SU-DHL-6 (cell line): ENCODE measurements around the gene POLR2C.

Experiments
- H2AFZ ChIP-seq: fragments of 200-600 bp; sonication (generic); 2 replicates; pipeline ENCODE4 v1.6.1; 2014; ENCODE audit warnings: low read depth, mild to moderate bottlenecking, moderate library complexity, mixed read lengths, antibody characterized with exemption, low read length; ENCODE audit not compliant: severe bottlenecking
- H3F3A ChIP-seq: fragments of 200-600 bp; shearing (Covaris generic); 2 replicates; pipeline ENCODE4 v1.6.0; 2016; ENCODE audit warnings: antibody characterized with exemption, mild to moderate bottlenecking; ENCODE audit not compliant: insufficient read depth
- H3K27ac ChIP-seq: fragments of 200-600 bp; sonication (generic); 2 replicates; pipeline ENCODE4 v1.5.1; 2016; ENCODE audit warnings: low read depth, mild to moderate bottlenecking, low read length, moderate library complexity, mixed read lengths
- H3K27me3 ChIP-seq: fragments of 200-600 bp; sonication (generic), shearing (Covaris generic); 2 replicates; pipeline ENCODE4 v1.6.0; 2014; ENCODE audit warnings: mild to moderate bottlenecking, low read length
- H3K36me3 ChIP-seq: fragments of 200-600 bp; sonication (generic); 2 replicates; pipeline ENCODE4 v1.6.1; 2014; ENCODE audit warnings: mild to moderate bottlenecking, low read length, mixed read lengths
- H3K4me2 ChIP-seq: fragments of 300-600, 200-600 bp; shearing (Covaris generic), sonication (generic); 2 replicates; pipeline ENCODE4 v1.6.0; 2014; ENCODE audit warnings: low read length, low read depth, mild to moderate bottlenecking; ENCODE audit not compliant: poor library complexity, severe bottlenecking
- H3K4me3 ChIP-seq: fragments of 200-600 bp; sonication (generic); 2 replicates; pipeline ENCODE4 v1.5.1; 2014; ENCODE audit warnings: antibody characterized with exemption, low read length, mild to moderate bottlenecking, mixed read lengths; ENCODE audit not compliant: insufficient read depth, poor library complexity, severe bottlenecking
- H3K79me2 ChIP-seq: fragments of 200-600 bp; sonication (generic); 2 replicates; pipeline ENCODE4 v1.6.1; 2014; ENCODE audit warnings: mild to moderate bottlenecking, low read length, moderate library complexity; ENCODE audit not compliant: insufficient read depth
- H3K9ac ChIP-seq: fragments of 200-600 bp; sonication (generic); 2 replicates; pipeline ENCODE4 v1.7.0; 2014; ENCODE audit warnings: mild to moderate bottlenecking, low read length
- H3K9me2 ChIP-seq: fragments of 200-600 bp; sonication (generic); replicated peaks from 2 replicates; pipeline ENCODE4 v1.6.1; 2014; ENCODE audit warnings: low read length; ENCODE audit not compliant: insufficient read depth
- H3K9me3 ChIP-seq: fragments of 200-600 bp; sonication (generic); 2 replicates; pipeline ENCODE4 v1.6.1; 2014; ENCODE audit warnings: low read length, mixed read lengths; ENCODE audit not compliant: insufficient read depth
- H4K20me1 ChIP-seq: fragments of 200-600 bp; sonication (generic); 2 replicates; pipeline ENCODE4 v1.6.1; 2014; ENCODE audit warnings: low read depth, mild to moderate bottlenecking, antibody characterized with exemption, low read length, moderate library complexity, mixed read lengths
- CTCF ChIP-seq: fragments of 200-600 bp; sonication (generic); IDR thresholded peaks from one replicate; pipeline ENCODE4 v1.5.1; 2017; ENCODE audit warnings: antibody characterized with exemption, mild to moderate bottlenecking, low read length, moderate library complexity; ENCODE audit not compliant: insufficient read depth, poor library complexity, severe bottlenecking
- EZH2phosphoT487 ChIP-seq: fragments of 200-600 bp; sonication (generic), shearing (Covaris generic); conservative IDR thresholded peaks from 2 replicates; pipeline ENCODE4 v1.6.1; 2018; ENCODE audit warnings: mild to moderate bottlenecking, antibody characterized with exemption, low read length, moderate library complexity, mixed read lengths

The POLR2C gene

GRCh38 chr16:57500578-57501111, 38.2 kb downstream of the POLR2C start:
- H4K20me1 ChIP-seq: no peaks in the 10 kb centered on the region
- H3K27me3 ChIP-seq: no peaks in the 10 kb centered on the region
- no peak overlapping the region for H2AFZ ChIP-seq
- TF ChIP-seq CTCF (no peak), EZH2phosphoT487 (no peak)
- H3K27ac ChIP-seq: no peak overlapping the region
- H3K36me3 ChIP-seq: no peaks in the 10 kb centered on the region
- no peaks in the 10 kb centered on the region for H3K9me2 ChIP-seq
- H3K4me3 ChIP-seq: no peak overlapping the region
- H3K9me3 ChIP-seq: no peaks in the 10 kb centered on the region
- H3K4me2 ChIP-seq: no peak overlapping the region
- no peak overlapping the region for H3K9ac ChIP-seq
- no peaks in the 10 kb centered on the region for H3F3A ChIP-seq
- no peaks in the 10 kb centered on the region for H3K79me2 ChIP-seq

- Histone ChIP-seq H3K36me3 (no peaks in the 10 kb centered on the region), H3K4me2 (no peak overlapping the region), H2AFZ (no peak overlapping the region), H3K27me3 (no peaks in the 10 kb centered on the region), H3K79me2 (no peaks in the 10 kb centered on the region), H3K9ac (no peak overlapping the region), H3K27ac (no peak overlapping the region), H3K9me2 (no peaks in the 10 kb centered on the region), H4K20me1 (no peaks in the 10 kb centered on the region), H3K4me3 (no peak overlapping the region), H3K9me3 (no peaks in the 10 kb centered on the region), H3F3A (no peaks in the 10 kb centered on the region)
- TF ChIP-seq CTCF (no peak), EZH2phosphoT487 (no peak)
Measured at GRCh38 chr16:57501492-57501891, 39.0 kb downstream of the POLR2C start.

DNA sequence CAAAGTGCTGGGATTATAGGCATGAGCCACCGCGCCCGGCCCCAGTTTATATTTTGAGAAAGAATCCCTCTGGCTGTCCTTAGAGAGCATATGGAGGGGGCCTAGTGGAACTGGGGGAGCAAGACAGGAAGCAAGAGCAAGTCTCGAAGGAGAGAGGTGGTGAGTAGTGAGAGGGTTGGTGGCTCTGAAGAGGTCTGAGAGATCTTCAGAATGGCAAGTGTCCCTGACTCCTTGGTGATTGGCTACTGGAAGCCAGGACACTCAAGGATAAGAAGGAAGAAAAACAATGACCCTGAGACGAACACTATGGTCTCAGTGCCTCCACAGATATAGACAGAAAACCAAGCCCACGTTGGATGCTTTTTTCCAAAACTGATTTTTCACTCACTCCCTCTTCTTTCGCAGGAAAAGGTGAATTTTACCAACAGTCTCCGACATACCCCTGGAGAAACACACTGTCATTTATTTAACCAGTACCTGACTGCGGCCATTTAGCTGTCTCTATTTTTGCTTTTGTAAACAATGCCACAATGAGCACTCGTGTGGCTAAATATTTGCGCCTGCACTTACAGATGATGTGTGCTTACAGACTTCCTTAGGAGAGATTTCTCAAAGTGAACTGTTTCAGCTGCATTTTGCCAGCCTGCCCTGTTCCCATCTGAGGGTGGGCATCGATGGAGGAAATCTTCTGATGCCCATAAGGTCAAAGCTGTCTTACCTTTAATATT, 39.7 kb downstream of the POLR2C start:
- Histone ChIP-seq H2AFZ (no peak overlapping the region), H3K79me2 (no peaks in the 10 kb centered on the region), H3K9me2 (no peaks in the 10 kb centered on the region), H3K9me3 (no peaks in the 10 kb centered on the region), H3K36me3 (no peaks in the 10 kb centered on the region), H3K27ac (no peak overlapping the region), H3K4me2 (no peak overlapping the region), H3F3A (no peaks in the 10 kb centered on the region), H3K4me3 (no peak overlapping the region), H3K9ac (no peak overlapping the region), H3K27me3 (no peaks in the 10 kb centered on the region), H4K20me1 (no peaks in the 10 kb centered on the region)
- TF ChIP-seq EZH2phosphoT487: no peak
- TF ChIP-seq CTCF: no peak
